Urinary bladder (tissue), 4 donors: ENCODE measurements around the gene AP3D1. TPM values are rescaled to one million over a fixed set of nuclear protein-coding genes. Genes with fewer than 3 reads are reported as not detected.
A peak's percentile ranks its signal among the peaks of the same experiment; 100 is the strongest.
"Not testable (repeated sequence)": the region's sequence is repeated elsewhere in the genome, so short reads cannot be mapped to it uniquely, and the experiment has no call there.

Source experiments
- DNase-seq: peaks from one replicate; pipeline ENCODE4 v3.0.0-alpha.2; 2015; ENCODE audit errors: extremely low spot score
- H3K27ac ChIP-seq: one replicate; pipeline ENCODE4 v1.5.1; 2013; ENCODE audit warnings: low read depth, mild to moderate bottlenecking, moderate library complexity
- H3K36me3 ChIP-seq: one replicate; pipeline ENCODE4 v1.6.1; 2013; ENCODE audit warnings: mild to moderate bottlenecking, moderate library complexity; ENCODE audit not compliant: insufficient read depth
- H3K4me1 ChIP-seq: one replicate; pipeline ENCODE4 v1.6.1; 2013; ENCODE audit warnings: mild to moderate bottlenecking, moderate library complexity; ENCODE audit not compliant: insufficient read depth
- H3K4me3 ChIP-seq: one replicate; pipeline ENCODE4 v1.5.1; 2013; ENCODE audit warnings: low read depth, low read length
- WGBS: extraction: QIAGEN DNeasy Blood & Tissue Kit; methylation state at CpG from one replicate; pipeline ENCODE4 v1.1.7; 2013; 5-methylcytosine and 5-hydroxymethylcytosine counted together
- polyA plus RNA-seq: library from polyadenylated mRNA; stranded (reverse); fragments of 200-250 nt; gene quantifications from one replicate; pipeline ENCODE4 v1.2.3, GENCODE V29; 2013
- total RNA-seq: library from RNA; depleted of rRNA; stranded (reverse); fragments of >200 nt; gene quantifications from one replicate; pipeline ENCODE4 v1.2.3, GENCODE V29; 2014
- donor health status: healthy with polysubstance abuse.
- donor health status: healthy.

AP3D1 gene
- 48.9 TPM for total RNA-seq
- 87.8 TPM for polyA plus RNA-seq

DNA sequence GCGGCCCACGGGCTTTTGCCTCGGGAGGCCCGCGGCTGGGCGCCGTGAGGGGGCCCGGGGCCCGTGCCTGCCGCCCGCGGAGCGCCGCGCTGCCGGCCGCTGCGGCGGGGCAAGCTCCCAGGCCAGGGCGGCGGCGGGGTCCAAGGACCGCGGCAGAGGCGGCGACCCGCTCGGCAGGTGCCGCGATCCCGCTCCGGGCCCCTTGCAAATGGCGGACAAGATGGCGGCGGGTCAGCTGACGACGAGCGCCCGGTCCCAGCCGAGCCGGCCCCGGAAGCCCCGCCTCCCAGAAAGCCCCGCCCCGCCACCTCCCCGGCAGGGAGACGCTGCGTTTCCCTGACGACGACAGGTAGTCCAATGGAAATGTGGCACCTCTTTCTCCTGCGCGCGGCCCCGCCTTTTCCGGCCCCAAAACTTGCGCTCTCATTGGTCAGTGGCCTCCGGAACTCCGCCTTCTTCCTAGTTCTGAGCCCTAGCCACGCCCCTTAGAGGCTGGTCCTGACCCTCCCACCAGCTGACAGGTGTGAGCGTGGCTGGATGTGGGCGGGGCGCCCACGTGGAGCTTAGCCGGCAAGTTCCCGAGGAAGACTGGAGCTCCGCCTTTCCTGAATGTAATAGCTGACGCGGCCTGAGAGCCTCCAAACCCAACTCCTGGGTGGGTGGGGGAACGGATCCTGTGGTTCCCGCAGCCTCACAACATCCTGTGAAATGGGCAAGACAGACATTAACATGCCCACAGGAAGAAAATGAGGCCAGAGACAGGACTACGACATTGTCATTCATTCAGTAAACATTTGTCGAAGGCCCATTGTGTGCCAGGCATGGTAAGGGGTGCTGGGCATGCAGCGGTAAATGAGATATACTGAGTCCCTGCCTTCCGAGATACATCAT, at the start of gene AP3D1:
AP3D1 (minus strand) TSS at position 228 of the 891 bp plus-strand sequence. CDS start 232 bp downstream, outside the sequence.
- WGBS: 2% methylated on average over 74 of the region's 74 CpGs
- H3K36me3 ChIP-seq: no peaks in the 10 kb centered on the region
- no peaks in the 10 kb centered on the region for H3K4me1 ChIP-seq
- DNase-seq: peak; percentile 98
- peak within 1 kb of the TSS; percentile 95 for H3K4me3 ChIP-seq
- peak within 1 kb of the TSS; percentile 51 for H3K27ac ChIP-seq

- not testable (repeated sequence) for H3K4me3 ChIP-seq, H3K4me1 ChIP-seq, H3K27ac ChIP-seq, DNase-seq, H3K36me3 ChIP-seq
- WGBS: 97% methylated on average over 50 of the region's 50 CpGs
Measured at GRCh38 chr19:2200624-2201294, 49.4 kb upstream of the AP3D1 start.

DNA sequence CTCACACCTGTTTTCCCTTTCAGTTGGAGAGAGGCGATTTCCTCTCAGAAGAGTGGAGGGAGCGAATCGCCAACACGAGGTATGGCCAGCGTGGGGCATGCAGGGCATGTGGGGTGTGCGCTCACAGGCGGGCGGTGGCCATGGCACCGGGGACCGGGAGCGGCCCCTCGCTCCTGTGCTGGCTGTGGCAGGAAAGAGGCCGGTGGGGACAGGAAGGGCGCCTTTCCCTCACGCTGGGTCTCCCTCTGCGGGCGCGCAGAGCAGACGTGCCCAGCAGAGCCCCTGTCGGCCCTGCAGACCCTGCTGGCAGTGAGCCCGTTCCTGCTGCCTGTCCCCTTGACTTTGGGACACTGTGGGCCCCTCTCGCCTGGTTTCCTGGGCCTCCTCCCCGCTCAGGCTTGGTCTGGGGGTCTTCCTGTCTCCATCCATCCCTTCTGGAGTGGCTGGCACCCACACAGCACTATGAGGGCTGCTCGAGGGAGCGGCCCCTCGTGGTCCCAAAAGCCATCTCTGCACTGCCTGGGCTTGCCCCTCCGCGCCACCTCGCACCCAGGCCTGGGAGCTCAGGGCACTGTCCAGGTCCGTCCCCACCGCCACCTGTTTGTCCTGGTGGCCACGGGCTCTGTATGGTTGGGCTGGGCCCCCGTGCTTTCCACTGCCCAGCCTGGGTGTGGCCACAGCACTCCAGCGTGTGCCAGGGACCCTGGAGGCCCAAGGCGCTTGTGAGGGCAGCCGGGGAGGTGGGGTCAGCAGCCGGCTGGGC, 48.7 kb upstream of the AP3D1 start:
- no peaks in the 10 kb centered on the region for H3K4me1 ChIP-seq
- no peak overlapping the region for H3K4me3 ChIP-seq
- DNase-seq: no peak
- H3K27ac ChIP-seq: no peak overlapping the region
- H3K36me3 ChIP-seq: no peaks in the 10 kb centered on the region
- WGBS: 92% methylated on average over 37 of the region's 37 CpGs

DNA sequence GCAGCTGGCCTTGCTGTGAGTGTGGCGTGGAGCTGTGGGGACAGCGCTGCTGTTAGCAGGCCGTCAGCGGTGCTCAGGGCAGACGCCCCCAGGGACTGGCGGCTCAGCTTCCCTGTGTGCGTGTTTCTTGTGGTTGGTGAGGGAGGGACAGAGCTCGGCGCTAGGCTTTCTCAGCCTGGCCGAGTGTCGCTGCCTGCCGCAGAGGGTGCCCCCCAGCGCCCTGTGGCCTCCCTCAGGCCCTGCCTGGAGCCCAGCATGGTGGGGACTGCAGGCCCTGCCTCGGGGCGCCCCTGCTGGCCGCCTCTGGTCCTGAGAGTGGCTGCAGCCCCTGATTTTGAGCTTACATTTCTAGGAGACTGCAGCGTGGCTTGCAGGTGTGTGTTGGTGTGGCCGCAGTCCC, 47.8 kb upstream of the AP3D1 start:
- H3K36me3 ChIP-seq: no peaks in the 10 kb centered on the region

DNA sequence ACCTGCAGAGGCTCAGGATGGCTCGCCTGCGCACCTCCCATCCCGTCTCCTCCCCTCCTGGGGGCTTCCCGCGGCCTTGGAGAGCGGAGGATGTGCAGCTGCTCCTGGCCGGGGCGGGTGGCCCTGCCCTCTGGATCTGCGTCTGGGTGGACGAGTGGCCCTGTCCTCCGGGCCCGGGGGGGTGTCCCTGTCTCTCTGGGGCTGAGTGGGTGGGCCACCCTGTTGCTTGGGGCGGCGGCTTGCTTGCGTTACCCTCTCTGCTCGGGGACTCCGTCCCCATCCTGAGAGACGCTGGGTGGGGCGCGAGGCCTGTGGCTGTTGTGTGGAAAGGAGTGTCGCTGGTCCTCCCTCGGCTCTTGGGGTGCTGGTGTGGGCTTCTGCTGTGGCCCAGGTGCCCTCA, 47.0 kb upstream of the AP3D1 start:
- no peaks in the 10 kb centered on the region for H3K36me3 ChIP-seq

More for the DNA sequence above, 47.8 kb upstream of the AP3D1 start:
- Histone ChIP-seq H3K4me1 (no peaks in the 10 kb centered on the region), H3K4me3 (no peak overlapping the region), H3K27ac (no peak overlapping the region)
- WGBS: 77% methylated on average over 18 of the region's 18 CpGs
- DNase-seq: no peak

GRCh38 chr19:2197270-2197669, 45.9 kb upstream of the AP3D1 start:
- H3K36me3 ChIP-seq: no peaks in the 10 kb centered on the region

More for the DNA sequence above, 47.0 kb upstream of the AP3D1 start:
- no peak for DNase-seq
- Histone ChIP-seq H3K4me3 (no peak overlapping the region), H3K27ac (no peak overlapping the region), H3K4me1 (no peaks in the 10 kb centered on the region)
- 91% methylated on average over 22 of the region's 22 CpGs for WGBS

GRCh38 chr19:2195914-2196313, 44.5 kb upstream of the AP3D1 start:
- no peaks in the 10 kb centered on the region for H3K4me1 ChIP-seq
- H3K36me3 ChIP-seq: peaks cover 4% of the 10 kb centered on the region
- WGBS: 94% methylated on average over 19 of the region's 19 CpGs
- no peak overlapping the region for H3K27ac ChIP-seq
- no peak for DNase-seq
- no peak overlapping the region for H3K4me3 ChIP-seq

More at GRCh38 chr19:2197270-2197669, 45.9 kb upstream of the AP3D1 start:
- Histone ChIP-seq H3K4me3 (no peak overlapping the region), H3K4me1 (no peaks in the 10 kb centered on the region), H3K27ac (no peak overlapping the region)
- DNase-seq: no peak
- WGBS: 93% methylated on average over 15 of the region's 15 CpGs

GRCh38 chr19:2195361-2195760, 44.0 kb upstream of the AP3D1 start:
- no peak for DNase-seq
- no peaks in the 10 kb centered on the region for H3K4me1 ChIP-seq
- peaks cover 4% of the 10 kb centered on the region for H3K36me3 ChIP-seq
- WGBS: 90% methylated on average over 13 of the region's 13 CpGs
- H3K4me3 ChIP-seq: no peak overlapping the region
- no peak overlapping the region for H3K27ac ChIP-seq

GRCh38 chr19:2194513-2195078, 43.2 kb upstream of the AP3D1 start:
- H3K4me1 ChIP-seq: no peaks in the 10 kb centered on the region
- DNase-seq: no peak
- H3K27ac ChIP-seq: no peak overlapping the region
- 90% methylated on average over 25 of the region's 25 CpGs for WGBS
- H3K36me3 ChIP-seq: peaks cover 4% of the 10 kb centered on the region
- H3K4me3 ChIP-seq: no peak overlapping the region

DNA sequence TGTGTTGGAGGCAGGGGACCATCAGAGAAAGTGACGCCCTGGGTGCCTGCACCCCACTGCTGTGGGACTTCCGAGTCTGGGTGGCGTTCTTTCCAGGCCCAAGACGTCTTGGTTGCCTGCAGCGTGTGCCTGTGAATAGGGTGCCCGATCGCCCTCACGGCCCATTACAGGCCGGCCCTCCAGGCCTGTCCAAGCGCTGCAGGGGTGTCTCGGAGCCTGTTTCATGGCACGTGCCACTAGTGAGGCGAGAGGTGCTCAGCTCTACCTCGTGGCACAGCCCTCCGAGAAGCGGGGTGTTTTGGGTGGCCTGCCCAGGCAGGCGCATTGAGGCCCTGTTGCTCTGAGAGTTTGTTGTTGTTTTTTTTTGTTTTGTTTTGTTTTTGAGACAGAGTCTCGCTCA, 42.4 kb upstream of the AP3D1 start:
- no peak for DNase-seq
- WGBS: 96% methylated on average over 18 of the region's 18 CpGs
- no peak overlapping the region for H3K4me3 ChIP-seq
- H3K36me3 ChIP-seq: peaks cover 4% of the 10 kb centered on the region
- no peaks in the 10 kb centered on the region for H3K4me1 ChIP-seq
- H3K27ac ChIP-seq: no peak overlapping the region

DNA sequence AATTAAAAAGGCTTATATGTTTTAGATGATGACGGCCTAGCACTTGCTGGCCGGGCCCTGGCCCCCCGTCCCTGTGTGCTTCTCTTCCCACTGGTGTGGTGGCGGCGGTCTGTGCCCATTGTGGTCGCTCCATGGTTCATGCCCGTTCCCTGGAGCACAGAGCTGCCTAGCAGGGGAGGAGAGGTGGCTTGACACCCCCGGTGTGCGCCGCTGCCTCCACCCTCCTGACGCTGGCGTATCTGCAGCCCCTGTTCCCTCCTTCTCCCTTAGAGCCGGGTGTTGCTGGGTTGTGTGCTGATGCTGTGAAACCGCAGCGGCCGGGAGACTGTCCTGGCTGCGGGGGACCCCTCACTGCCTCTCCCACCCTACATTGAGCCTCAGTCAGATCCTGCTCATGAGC, 41.5 kb upstream of the AP3D1 start:
- WGBS: 95% methylated on average over 17 of the region's 17 CpGs
- no peak for DNase-seq
- no peak overlapping the region for H3K27ac ChIP-seq
- no peaks in the 10 kb centered on the region for H3K4me1 ChIP-seq
- H3K4me3 ChIP-seq: no peak overlapping the region
- H3K36me3 ChIP-seq: peaks cover 4% of the 10 kb centered on the region

DNA sequence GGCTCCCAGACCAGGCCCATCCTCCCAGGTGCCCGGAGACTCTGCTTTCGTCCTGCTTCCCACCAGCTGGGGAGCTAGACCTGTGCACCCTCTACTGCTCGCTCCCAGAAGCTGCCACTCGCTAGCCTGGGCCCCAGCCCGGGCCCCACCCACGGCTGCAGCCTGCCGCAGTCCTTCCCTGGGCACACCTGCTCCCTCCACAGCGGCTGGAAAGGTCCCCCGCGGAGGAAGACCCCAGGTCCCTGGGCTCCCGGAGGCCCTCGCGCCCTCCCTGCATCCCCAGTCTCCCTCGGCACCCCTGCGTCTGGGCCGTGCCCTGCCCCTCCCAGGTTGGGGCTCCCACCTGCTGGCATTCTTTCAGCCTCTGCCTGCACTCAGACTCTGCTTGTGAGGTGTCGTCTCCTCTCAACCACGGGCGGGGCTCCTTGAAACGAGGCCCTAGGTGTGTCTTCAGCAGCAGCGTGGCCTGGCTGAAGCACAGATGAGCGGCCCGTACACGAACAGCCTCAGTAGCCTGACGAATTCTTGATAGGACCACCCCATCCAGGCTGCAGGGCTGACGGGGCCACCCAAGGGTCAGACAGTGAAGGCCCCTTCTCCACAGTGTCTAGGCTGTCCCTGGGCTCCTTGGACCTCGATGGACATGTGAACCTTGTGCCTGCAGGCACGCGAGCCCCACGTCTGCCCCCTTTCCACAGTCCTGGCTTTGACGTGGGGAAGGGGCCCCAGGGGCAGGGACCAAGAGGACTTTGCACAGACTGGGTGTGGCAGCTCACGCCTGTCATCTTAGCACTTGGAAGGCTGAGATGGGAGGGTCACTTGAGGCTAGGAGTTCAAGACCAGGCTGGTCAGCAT, 40.3 kb upstream of the AP3D1 start:
- WGBS: 88% methylated on average over 32 of the region's 32 CpGs
- DNase-seq: no peak
- no peaks in the 10 kb centered on the region for H3K4me1 ChIP-seq
- H3K27ac ChIP-seq: no peak overlapping the region
- H3K4me3 ChIP-seq: no peak overlapping the region
- peaks cover 4% of the 10 kb centered on the region for H3K36me3 ChIP-seq
